Omental fat pad (tissue), 4 donors: ENCODE data around the gene NRXN2. TPM values are rescaled to one million over a fixed set of nuclear protein-coding genes. Genes with fewer than 3 reads are reported as not detected.

Source experiments
- ATAC-seq: fragments of 150-250 bp; one replicate; pipeline ENCODE4 v1.9.1; 2016; ENCODE audit warnings: mild to moderate bottlenecking, moderate library complexity; ENCODE audit not compliant: low FRiP score
- DNase-seq: peaks from one replicate; pipeline ENCODE4 v3.0.0-alpha.2; 2019; ENCODE audit warnings: low spot score
- CTCF ChIP-seq, 3 donors: fragments of 450-650 bp; IDR thresholded peaks; one replicate each; pipeline ENCODE4 v1.5.1; 2016 to 2017; ENCODE audit warnings: antibody characterized with exemption in 3 of 3, mild to moderate bottlenecking in 3 of 3, moderate library complexity in 2 of 3
- total RNA-seq, 4 donors: library from RNA; depleted of rRNA; stranded (reverse); fragments of >200 nt; gene quantifications; one replicate each; pipeline ENCODE4 v1.1.0, GENCODE V29; 2016

The NRXN2 gene
- total RNA-seq, 4 donors from 2014 or later = 1.5 to 6.3 (median 3.4) TPM

DNA sequence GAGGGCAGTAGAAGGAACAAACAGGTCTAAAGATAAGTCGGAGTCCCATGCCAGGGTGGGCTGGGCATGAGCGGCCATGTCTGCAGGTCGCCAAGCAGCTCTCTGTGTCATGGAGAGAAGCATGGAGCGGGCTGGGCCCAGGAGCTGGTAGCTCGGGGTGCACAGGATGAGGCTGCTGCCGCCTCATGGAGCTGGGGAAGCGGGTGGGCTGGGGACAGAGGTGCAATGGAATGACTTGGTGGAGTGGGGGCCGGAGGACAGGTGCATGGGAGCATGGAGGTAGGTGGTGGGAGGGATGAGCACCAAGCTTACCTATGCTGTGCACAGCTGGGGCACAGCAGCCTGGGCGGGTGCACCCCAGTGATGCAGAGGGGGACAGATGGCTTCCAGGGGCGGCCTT is 3.6 kb downstream of the NRXN2 start:
- DNase-seq (no peak), ATAC-seq (no peak)
- TF ChIP-seq CTCF (IDR thresholded peaks at IDR 0.05) = no peak

- DNase-seq = no peak
- no peak for TF ChIP-seq CTCF (IDR thresholded peaks at IDR 0.05)
- no peak for ATAC-seq
These were observed 4.2 kb downstream of the NRXN2 start for GRCh38 chr11:64718780-64719124.

DNA sequence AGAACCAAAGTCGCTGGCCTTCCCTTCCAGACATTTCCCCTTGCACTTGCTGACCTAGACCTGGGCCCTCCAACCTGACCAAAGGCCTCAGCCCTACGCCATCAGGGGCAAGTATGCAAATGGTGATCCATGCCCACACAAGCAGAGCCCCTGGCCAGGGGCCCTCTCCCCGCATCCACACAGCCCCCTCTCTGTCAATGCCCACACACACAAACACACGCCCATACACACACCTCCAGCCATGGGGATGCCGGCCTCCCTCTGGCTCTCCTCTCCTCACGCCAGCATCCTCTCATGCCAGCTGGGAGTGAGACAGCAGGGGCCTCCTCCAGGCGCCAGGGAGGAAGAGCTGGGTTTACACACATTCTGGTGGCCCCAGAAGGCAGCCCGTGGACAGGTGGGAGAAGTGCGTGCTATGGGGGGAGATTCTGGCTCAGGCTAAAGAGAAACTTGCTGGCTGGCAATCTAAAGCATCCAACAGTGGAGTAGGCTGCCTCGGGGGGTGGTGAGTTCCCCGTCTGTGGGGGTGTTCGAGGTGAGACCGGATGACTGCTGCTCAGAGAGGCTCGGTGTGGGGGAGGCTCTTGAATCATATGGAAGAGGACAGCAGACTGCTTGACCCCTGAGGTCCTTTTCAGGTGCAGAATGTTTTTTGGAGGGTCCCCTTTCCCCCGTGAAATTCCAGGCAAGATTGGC is 4.8 kb downstream of the NRXN2 start:
- no peak for TF ChIP-seq CTCF (IDR thresholded peaks at IDR 0.05)
- DNase-seq = no peak
- no peak for ATAC-seq

DNA sequence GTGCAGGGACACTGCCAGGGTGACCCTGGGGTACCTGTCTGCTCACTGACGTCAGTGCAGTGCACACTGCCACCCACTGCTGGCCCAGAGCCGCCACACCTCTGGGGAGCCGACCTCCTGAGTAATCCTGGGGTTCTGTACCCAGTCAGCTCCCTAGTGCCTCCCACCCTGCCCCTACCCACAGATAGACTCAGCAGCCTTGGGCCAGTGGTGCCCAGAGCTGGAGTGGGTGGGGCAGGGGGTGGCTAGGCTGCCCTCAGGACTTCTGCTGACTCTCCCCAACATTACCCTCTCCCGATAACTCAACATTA is 5.8 kb downstream of the NRXN2 start:
- ATAC-seq = no peak
- no peak for DNase-seq
- no peak for TF ChIP-seq CTCF (IDR thresholded peaks at IDR 0.05)

GRCh38 chr11:64716473-64717267 is 6.3 kb downstream of the NRXN2 start:
- ATAC-seq (no peak), DNase-seq (no peak)
- no peak for TF ChIP-seq CTCF (IDR thresholded peaks at IDR 0.05)

GRCh38 chr11:64715756-64716472 is 7.1 kb downstream of the NRXN2 start:
- no peak for DNase-seq
- no peak for ATAC-seq
- no peak for TF ChIP-seq CTCF (IDR thresholded peaks at IDR 0.05)
